DND-41 (cell line): ENCODE results near the gene CPXM2.

Experiments
- ATAC-seq: fragments of 200-7000 bp; cut with Tn5 transposase; 3 replicates; pipeline ENCODE4 v1.9.1; 2021; ENCODE audit warnings: low read depth; ENCODE audit not compliant: insufficient read depth
- DNase-seq: peaks from one replicate; pipeline ENCODE4 v3.0.0-alpha.2; 2020
- H2AFZ ChIP-seq: 2 replicates; pipeline ENCODE4 v1.6.0; 2012; ENCODE audit warnings: low read depth, low read length
- H3K27ac ChIP-seq: 2 replicates; pipeline ENCODE4 v1.5.1; 2012; ENCODE audit warnings: low read length, inconsistent platforms
- H3K27me3 ChIP-seq: fragments of 200-600 bp; sonication (generic); 2 replicates; pipeline ENCODE4 v1.6.0; 2012; ENCODE audit warnings: low read length, mild to moderate bottlenecking, inconsistent platforms; ENCODE audit not compliant: insufficient read depth, poor library complexity
- H3K36me3 ChIP-seq: 2 replicates; pipeline ENCODE4 v1.5.1; 2012; ENCODE audit warnings: low read length, inconsistent platforms; ENCODE audit not compliant: insufficient read depth
- H3K4me1 ChIP-seq: 2 replicates; pipeline ENCODE4 v1.5.1; 2012; ENCODE audit warnings: mild to moderate bottlenecking, low read length; ENCODE audit not compliant: insufficient read depth
- H3K4me2 ChIP-seq: 2 replicates; pipeline ENCODE4 v1.6.0; 2012; ENCODE audit warnings: mild to moderate bottlenecking, moderate library complexity, low read length, inconsistent platforms; ENCODE audit not compliant: insufficient read depth
- H3K4me3 ChIP-seq, 2 experiments: fragments of 200-600 bp in 1 of 2; shearing (Covaris generic) in 1 of 2; 2 replicates each; pipeline ENCODE4 v1.5.1; 2012 to 2016; ENCODE audit warnings: inconsistent platforms in 2 of 2, low read length in 2 of 2, mild to moderate bottlenecking in 2 of 2, low read depth in 1 of 2, moderate library complexity in 1 of 2
- H3K79me2 ChIP-seq: 2 replicates; pipeline ENCODE4 v1.6.0; 2012; ENCODE audit warnings: low read length, inconsistent platforms; ENCODE audit not compliant: insufficient read depth
- H3K9ac ChIP-seq: 2 replicates; pipeline ENCODE4 v1.6.0; 2012; ENCODE audit warnings: low read depth, mild to moderate bottlenecking, inconsistent platforms, low read length, moderate library complexity
- H3K9me3 ChIP-seq: 2 replicates; pipeline ENCODE4 v1.5.1; 2012; ENCODE audit warnings: low read length, moderate library complexity, mild to moderate bottlenecking, inconsistent platforms; ENCODE audit not compliant: insufficient read depth, severe bottlenecking
- H4K20me1 ChIP-seq: 2 replicates; pipeline ENCODE4 v1.6.0; 2012; ENCODE audit warnings: low read length; ENCODE audit not compliant: insufficient read depth
- CTCF ChIP-seq: IDR thresholded peaks from 2 replicates; pipeline ENCODE4 v1.5.1; 2012; ENCODE audit warnings: borderline replicate concordance, low read length, moderate library complexity, mild to moderate bottlenecking; ENCODE audit not compliant: poor library complexity, severe bottlenecking; ENCODE audit errors: extremely low read depth
- EZH2 ChIP-seq: IDR thresholded peaks from 3 replicates; pipeline ENCODE4 v1.6.1; 2012; ENCODE audit warnings: borderline replicate concordance, low read depth, mild to moderate bottlenecking, moderate library complexity, low read length, inconsistent platforms; ENCODE audit not compliant: severe bottlenecking

Gene CPXM2

DNA sequence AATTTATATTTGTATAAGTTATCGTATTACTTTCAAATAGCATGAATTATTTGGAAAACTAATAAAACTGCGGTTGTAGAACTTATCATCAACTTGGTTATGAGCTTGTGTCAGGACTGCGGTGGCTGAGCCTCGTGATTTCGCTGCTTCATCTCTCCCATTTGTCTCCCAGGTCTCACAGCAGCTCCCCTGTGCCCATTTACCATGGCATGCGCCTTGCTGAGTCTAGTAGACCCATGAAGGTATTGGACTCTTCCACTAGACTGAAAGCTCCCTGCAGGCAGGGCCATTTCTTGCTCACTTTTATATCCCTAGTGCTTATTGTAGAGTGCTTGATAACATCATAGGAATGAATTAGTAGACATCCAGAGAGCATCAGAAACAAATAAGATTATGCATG, 53.9 kb downstream of the CPXM2 start:
- DNase-seq (no peak), ATAC-seq (no peak)
- Histone ChIP-seq H3K79me2 (no peaks in the 10 kb centered on the region), H3K27me3 (peaks cover 68% of the 10 kb centered on the region), H2AFZ (no peak overlapping the region), H3K4me2 (no peak overlapping the region), H3K9ac (no peak overlapping the region), H3K36me3 (no peaks in the 10 kb centered on the region), H3K4me3 (no peak overlapping the region), H3K4me1 (no peaks in the 10 kb centered on the region), H4K20me1 (no peaks in the 10 kb centered on the region), H3K9me3 (no peaks in the 10 kb centered on the region), H3K27ac (no peak overlapping the region)
- no peak for TF ChIP-seq CTCF

DNA sequence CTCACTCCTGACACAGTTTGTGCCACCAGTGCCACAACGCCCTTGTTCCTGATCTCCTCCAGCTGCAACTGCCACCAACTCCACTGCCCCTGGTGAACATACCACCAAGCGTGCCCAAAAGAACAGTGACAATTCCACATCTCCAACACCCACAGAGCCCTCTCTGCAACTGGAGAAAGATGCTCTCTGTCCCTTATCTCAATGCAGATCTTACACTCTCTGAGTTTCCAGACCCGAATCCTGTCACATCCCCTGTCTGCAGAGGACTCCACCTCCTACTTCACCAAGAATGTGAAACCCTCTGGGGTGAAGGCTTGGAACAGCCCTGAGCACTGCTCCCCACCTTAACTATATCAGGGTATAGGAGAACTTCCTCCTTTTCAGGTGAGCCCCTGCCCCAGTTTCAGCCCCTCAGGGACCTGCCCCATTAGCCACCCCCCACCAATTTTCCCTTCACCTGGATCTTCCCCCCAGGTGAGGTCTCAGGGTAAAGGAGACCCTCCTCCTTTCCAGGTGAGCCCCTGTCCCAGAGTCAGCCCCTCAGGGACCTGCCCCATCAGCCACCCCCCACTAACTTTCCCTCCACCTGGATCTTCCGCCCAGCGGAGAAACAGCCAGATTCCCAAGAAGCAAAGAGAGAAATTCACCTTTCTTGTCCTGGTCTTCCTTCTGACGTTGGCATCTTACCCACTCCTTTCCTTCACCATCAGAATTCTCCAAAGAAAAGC, 55.0 kb downstream of the CPXM2 start:
- no peak overlapping the region for H3K4me2 ChIP-seq
- TF ChIP-seq EZH2 (no peak), CTCF (no peak)
- no peak overlapping the region for H3K9ac ChIP-seq
- H3K27me3 ChIP-seq = peaks cover 63% of the 10 kb centered on the region
- no peak for ATAC-seq
- no peak overlapping the region for H2AFZ ChIP-seq
- H3K4me1 ChIP-seq = no peaks in the 10 kb centered on the region
- H3K79me2 ChIP-seq = no peaks in the 10 kb centered on the region
- no peak for DNase-seq
- H3K36me3 ChIP-seq = no peaks in the 10 kb centered on the region
- no peak overlapping the region for H3K4me3 ChIP-seq
- H3K9me3 ChIP-seq = no peaks in the 10 kb centered on the region
- no peaks in the 10 kb centered on the region for H4K20me1 ChIP-seq
- H3K27ac ChIP-seq = no peak overlapping the region

GRCh38 chr10:123835575-123835974, 56.0 kb downstream of the CPXM2 start:
- H3K27me3 ChIP-seq = peaks cover 57% of the 10 kb centered on the region
- H3K36me3 ChIP-seq = no peaks in the 10 kb centered on the region
- ATAC-seq (no peak), DNase-seq (no peak)
- no peaks in the 10 kb centered on the region for H3K9me3 ChIP-seq
- no peak overlapping the region for H3K4me3 ChIP-seq
- no peak overlapping the region for H2AFZ ChIP-seq
- H3K4me1 ChIP-seq = no peaks in the 10 kb centered on the region
- no peak overlapping the region for H3K9ac ChIP-seq
- TF ChIP-seq CTCF = no peak
- no peak for TF ChIP-seq EZH2
- H3K4me2 ChIP-seq = no peak overlapping the region
- no peaks in the 10 kb centered on the region for H3K79me2 ChIP-seq
- H3K27ac ChIP-seq = no peak overlapping the region
- H4K20me1 ChIP-seq = no peaks in the 10 kb centered on the region
